ENCODE results near the gene TM4SF18.
"Not testable (repeated sequence)": the region's sequence is repeated elsewhere in the genome, so short reads cannot be mapped to it uniquely, and the experiment has no call there.

TM4SF18 gene

GRCh38 chr3:149333176-149333859 is at the start of gene TM4SF18:
TM4SF18 (minus strand) TSS chr3:149333636; CDS start chr3:149333382, 254 bp downstream.
- DNase-seq, result no peak

GRCh38 chr3:149382518-149382917 is 49.1 kb upstream of the TM4SF18 start:
- DNase-seq, result no peak

- no peak for DNase-seq
Observed at GRCh38 chr3:149382101-149382467, 48.6 kb upstream of the TM4SF18 start.

- DNase-seq, result no peak
Observed at GRCh38 chr3:149381173-149382100, 48.0 kb upstream of the TM4SF18 start.

- DNase-seq, result not testable (repeated sequence)
Observed at GRCh38 chr3:149380220-149380619, 46.8 kb upstream of the TM4SF18 start.

GRCh38 chr3:149378478-149379309 is 45.3 kb upstream of the TM4SF18 start:
- no peak for DNase-seq

GRCh38 chr3:149377408-149378364 is 44.2 kb upstream of the TM4SF18 start, which contains the start of gene TM4SF1:
TM4SF1 (minus strand) TSS chr3:149377649; CDS start chr3:149377547, 102 bp downstream.
- DNase-seq, result no peak

- no peak for DNase-seq
Observed at GRCh38 chr3:149376718-149377407, 43.4 kb upstream of the TM4SF18 start.

GRCh38 chr3:149375501-149376196 is 42.2 kb upstream of the TM4SF18 start:
- no peak for DNase-seq

GRCh38 chr3:149374793-149375500 is 41.5 kb upstream of the TM4SF18 start:
- DNase-seq, result no peak

GRCh38 chr3:149374391-149374790 is 41.0 kb upstream of the TM4SF18 start:
- DNase-seq, result no peak

- DNase-seq, result no peak
Observed at GRCh38 chr3:149373235-149374125, 40.0 kb upstream of the TM4SF18 start.

GRCh38 chr3:149371723-149372114 is 38.3 kb upstream of the TM4SF18 start:
- DNase-seq, result no peak

- DNase-seq, result peak; percentile 67
Observed at GRCh38 chr3:149371001-149371722, 37.7 kb upstream of the TM4SF18 start.

GRCh38 chr3:149369991-149370866 is 36.8 kb upstream of the TM4SF18 start:
- DNase-seq, result peak; percentile 38

GRCh38 chr3:149368674-149369497 is 35.5 kb upstream of the TM4SF18 start:
- DNase-seq, result peak; percentile 77
